ENCODE results near the gene COL11A2. TPM values are rescaled to one million over a fixed set of nuclear protein-coding genes. Genes with fewer than 3 reads are reported as not detected.
"Not testable (repeated sequence)": the region's sequence is repeated elsewhere in the genome, so short reads cannot be mapped to it uniquely, and the experiment has no call there.

COL11A2 gene
- total and polyA plus RNA-seq, 7 experiments from 2014 or later = 0.26 to 3.5 (median 1.7) TPM; not detected in 1

DNA sequence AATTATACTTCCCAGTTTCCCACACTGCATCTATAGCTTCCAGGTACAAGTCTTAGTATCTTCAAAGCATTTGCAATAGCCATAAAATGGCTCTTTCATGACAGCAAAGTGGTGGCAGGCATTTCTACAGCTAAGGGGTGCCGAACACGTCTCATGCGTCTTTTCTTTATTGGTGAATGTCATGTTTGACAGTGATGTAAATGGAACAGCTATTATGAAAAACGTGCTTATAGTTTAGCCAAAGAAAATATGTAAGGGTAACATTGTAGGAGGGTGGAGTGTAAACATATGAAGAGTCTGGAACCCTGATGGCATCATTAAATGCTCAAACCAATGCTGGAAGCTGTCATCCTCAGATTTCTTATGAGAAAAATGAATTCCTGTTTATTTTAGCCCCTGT lies 37.9 kb downstream of the COL11A2 start:
- Mint-ChIP-seq H3K27me3 (peaks cover 0 to 30% (median 11%) of the 10 kb centered on the region in 5 donors), H3K36me3 (peaks cover 3 to 7% (median 6%) of the 10 kb centered on the region in 5 donors), H3K4me3 (no peak overlapping the region), H3K27ac (no peak overlapping the region), H3K4me1 (no peaks in the 10 kb centered on the region), H3K9me3 (peaks cover 4 to 19% (median 10%) of the 10 kb centered on the region in 11 donors)
- Histone ChIP-seq H3K36me3 (ENCODE audit: control insufficient read depth in 2 of 3, insufficient read depth in 3 of 3, low read length in 3 of 3) (no peaks in the 10 kb centered on the region), H3K27me3 (ENCODE audit: control insufficient read depth in 2 of 2, insufficient read depth in 2 of 2, low read length in 2 of 2) (no peaks in the 10 kb centered on the region), H3K9me3 (ENCODE audit: control insufficient read depth in 2 of 3, low read length in 3 of 3) (no peaks in the 10 kb centered on the region), H3K4me3 (ENCODE audit: low read length) (no peak overlapping the region), H3K4me1 (ENCODE audit: control insufficient read depth in 2 of 2, insufficient read depth in 2 of 2, low read length in 2 of 2) (no peaks in the 10 kb centered on the region), H3K27ac (ENCODE audit: low read depth, low read length) (no peak overlapping the region)
- ATAC-seq (no peak), DNase-seq (no peak)
- ChIA-PET POLR2A (interaction anchor here (0.6 to 1.8 kb wide), 3 partner anchors 94 to 945 kb away, joined by 3 to 5 read pairs (median 3); no protein-coding TSS in a partner anchor), CTCF (interaction anchor here (0.8 to 1.2 kb wide), 2 partner anchors 94 to 220 kb away, joined by 3 to 4 read pairs; no protein-coding TSS in a partner anchor)
- intact Hi-C loops (cut with micrococcal nuclease) = no loop called here

DNA sequence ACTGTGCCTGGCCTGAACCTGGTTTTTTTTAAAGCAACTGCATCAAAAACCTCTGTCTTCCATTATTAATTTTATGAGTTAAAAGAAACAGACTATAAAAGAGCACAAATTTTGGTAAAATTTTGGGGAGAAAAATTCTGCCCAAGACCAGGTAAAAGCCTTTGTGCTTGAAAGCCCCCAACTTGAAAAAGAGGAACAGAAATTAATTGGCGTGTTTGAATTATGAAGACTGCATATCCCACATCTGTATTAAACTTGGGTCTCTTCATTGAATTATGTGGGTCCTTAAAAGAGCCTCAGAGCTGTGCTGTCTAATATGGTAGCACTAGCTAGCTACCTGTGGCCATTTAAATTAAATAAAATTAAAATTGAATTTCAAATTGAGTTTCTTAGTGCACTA lies 41.2 kb downstream of the COL11A2 start:
- ChIA-PET POLR2A (interaction anchor here (1.1 kb wide), 1 partner anchor 319 kb away, joined by 3 read pairs; no protein-coding TSS in a partner anchor), CTCF (interaction anchor here (1.2 kb wide), 1 partner anchor 223 kb away, joined by 3 read pairs; no protein-coding TSS in a partner anchor)
- peaks cover 4 to 19% (median 10%) of the 10 kb centered on the region in 11 donors for H3K9me3 Mint-ChIP-seq
- intact Hi-C loops (cut with micrococcal nuclease) = no loop called here
- Histone ChIP-seq H3K4me1 (ENCODE audit: control insufficient read depth in 2 of 2, insufficient read depth in 2 of 2, low read length in 2 of 2) (no peaks in the 10 kb centered on the region), H3K27me3 (ENCODE audit: control insufficient read depth in 2 of 2, insufficient read depth in 2 of 2, low read length in 2 of 2) (no peaks in the 10 kb centered on the region), H3K4me3 (ENCODE audit: low read length) (no peak overlapping the region), H3K9me3 (ENCODE audit: control insufficient read depth in 2 of 3, low read length in 3 of 3) (no peaks in the 10 kb centered on the region), H3K27ac (ENCODE audit: low read depth, low read length) (no peak overlapping the region), H3K36me3 (ENCODE audit: control insufficient read depth in 2 of 3, insufficient read depth in 3 of 3, low read length in 3 of 3) (no peaks in the 10 kb centered on the region)
- no peaks in the 10 kb centered on the region for H3K4me1 Mint-ChIP-seq
- no peak for DNase-seq
- ATAC-seq = no peak
- H3K27ac Mint-ChIP-seq = no peak overlapping the region
- H3K4me3 Mint-ChIP-seq = no peak overlapping the region
- peaks cover 4 to 36% (median 15%) of the 10 kb centered on the region in 5 donors for H3K27me3 Mint-ChIP-seq
- peaks cover 3 to 7% (median 6%) of the 10 kb centered on the region in 5 donors for H3K36me3 Mint-ChIP-seq

DNA sequence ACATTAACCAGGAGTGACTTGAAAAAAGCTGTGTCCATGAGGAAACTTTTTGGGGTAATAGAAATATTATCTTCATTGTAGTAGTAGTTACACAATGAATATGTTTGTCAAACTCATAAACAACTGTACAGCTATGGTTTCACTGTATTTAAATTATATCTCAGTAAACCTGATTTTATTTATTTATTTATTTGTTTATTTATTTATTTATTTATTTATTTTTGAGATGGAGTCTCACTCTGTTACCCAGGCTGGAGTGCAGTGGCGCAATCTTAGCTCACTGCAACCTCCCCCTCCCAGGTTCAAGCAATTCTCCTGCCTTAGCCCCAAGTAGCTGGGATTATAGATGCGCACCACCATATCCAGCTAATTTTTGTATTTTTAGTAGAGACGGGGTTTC lies 41.7 kb downstream of the COL11A2 start:
- intact Hi-C loops (cut with micrococcal nuclease); ATAC-seq; H3K4me3 Mint-ChIP-seq; DNase-seq; H3K4me3 ChIP-seq (ENCODE audit: low read length); H3K36me3 ChIP-seq (ENCODE audit: control insufficient read depth in 2 of 3, insufficient read depth in 3 of 3, low read length in 3 of 3); H3K27ac Mint-ChIP-seq; H3K36me3 Mint-ChIP-seq; H3K27ac ChIP-seq (ENCODE audit: low read depth, low read length); H3K4me1 Mint-ChIP-seq; H3K27me3 ChIP-seq (ENCODE audit: control insufficient read depth in 2 of 2, insufficient read depth in 2 of 2, low read length in 2 of 2); H3K9me3 ChIP-seq (ENCODE audit: control insufficient read depth in 2 of 3, low read length in 3 of 3); H3K4me1 ChIP-seq (ENCODE audit: control insufficient read depth in 2 of 2, insufficient read depth in 2 of 2, low read length in 2 of 2): not testable (repeated sequence)
- peaks cover 4 to 37% (median 18%) of the 10 kb centered on the region in 5 donors for H3K27me3 Mint-ChIP-seq
- H3K9me3 Mint-ChIP-seq = peaks cover 4 to 19% (median 10%) of the 10 kb centered on the region in 11 donors
- CTCF ChIA-PET = interaction anchor here (1.2 to 1.5 kb wide), 2 partner anchors 12 to 223 kb away, joined by 3 read pairs; no protein-coding TSS in a partner anchor
- POLR2A ChIA-PET = interaction anchor here (1.0 to 1.1 kb wide), 2 partner anchors 50 to 318 kb away, joined by 3 read pairs; partner anchors contain the start of genes RXRB and SLC39A7

DNA sequence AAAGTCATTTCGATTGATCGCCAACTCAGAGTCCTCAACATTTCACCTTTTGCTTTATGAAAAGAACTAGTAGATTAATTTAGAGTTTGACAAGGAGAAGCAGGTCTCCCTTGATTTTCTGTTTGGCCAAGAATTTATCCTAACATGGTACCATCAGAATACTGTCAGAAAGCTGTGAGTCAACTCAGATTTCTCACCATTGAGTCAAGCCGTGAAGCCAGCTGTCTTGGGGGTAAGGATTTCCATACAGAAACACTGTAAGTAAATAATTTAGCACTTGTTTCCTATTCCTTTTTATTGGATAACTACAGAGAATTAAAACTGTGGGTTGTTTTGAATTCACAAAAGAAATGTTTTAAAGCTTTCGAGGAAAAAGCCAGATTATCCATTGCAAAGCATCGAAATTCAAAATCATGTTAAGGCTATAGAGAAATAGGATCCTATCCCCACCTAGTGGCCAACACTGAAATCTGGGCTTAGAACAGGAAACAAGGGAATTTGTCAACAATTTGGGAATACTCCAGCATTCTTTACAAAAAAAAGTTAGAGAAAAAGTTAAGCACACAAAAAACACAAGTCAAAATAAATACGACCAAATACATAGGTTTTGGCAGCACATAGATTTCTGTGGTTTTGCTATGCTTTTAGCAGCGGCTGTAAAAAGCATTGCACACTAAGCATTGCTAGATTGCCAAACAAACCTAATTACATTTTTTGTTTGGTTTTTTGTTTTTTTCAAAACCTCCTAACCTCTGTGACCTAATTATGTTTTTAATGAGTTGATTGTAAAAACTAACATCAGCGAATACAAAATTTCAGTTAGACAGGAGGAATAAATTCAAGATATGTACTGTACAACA lies 44.2 kb downstream of the COL11A2 start:
- H3K27me3 Mint-ChIP-seq = peaks cover 7 to 33% (median 20%) of the 10 kb centered on the region in 5 donors
- intact Hi-C loops (cut with micrococcal nuclease) = loop anchor here (1.0 to 5.0 kb wide), 4 partner anchors 29 to 134 kb away; no protein-coding TSS in a partner anchor
- H3K27ac Mint-ChIP-seq = no peak overlapping the region
- H3K4me1 Mint-ChIP-seq = peaks cover 0 to 5% (median 0%) of the 10 kb centered on the region in 7 donors
- peaks cover 4 to 14% (median 10%) of the 10 kb centered on the region in 11 donors for H3K9me3 Mint-ChIP-seq
- H3K4me3 Mint-ChIP-seq = no peak overlapping the region
- Histone ChIP-seq H3K27me3 (ENCODE audit: control insufficient read depth in 2 of 2, insufficient read depth in 2 of 2, low read length in 2 of 2) (peaks cover 0 to 4% of the 10 kb centered on the region in 2 donors), H3K4me1 (ENCODE audit: control insufficient read depth in 2 of 2, insufficient read depth in 2 of 2, low read length in 2 of 2) (no peaks in the 10 kb centered on the region), H3K36me3 (ENCODE audit: control insufficient read depth in 2 of 3, insufficient read depth in 3 of 3, low read length in 3 of 3) (no peaks in the 10 kb centered on the region), H3K27ac (ENCODE audit: low read depth, low read length) (no peak overlapping the region), H3K9me3 (ENCODE audit: control insufficient read depth in 2 of 3, low read length in 3 of 3) (no peaks in the 10 kb centered on the region), H3K4me3 (ENCODE audit: low read length) (no peak overlapping the region)
- POLR2A ChIA-PET = interaction anchor here (0.7 kb wide), 1 partner anchor 129 kb away, joined by 3 read pairs; the partner anchor contains the start of gene B3GALT4
- H3K36me3 Mint-ChIP-seq = peaks cover 3 to 8% (median 7%) of the 10 kb centered on the region in 5 donors
- ATAC-seq (no peak), DNase-seq (peak in 2 of 9 donors; percentile 17 to 19)
- CTCF ChIA-PET = interaction anchor here (0.7 to 1.8 kb wide), 3 partner anchors 10 to 161 kb away, joined by 3 to 4 read pairs (median 4); no protein-coding TSS in a partner anchor

DNA sequence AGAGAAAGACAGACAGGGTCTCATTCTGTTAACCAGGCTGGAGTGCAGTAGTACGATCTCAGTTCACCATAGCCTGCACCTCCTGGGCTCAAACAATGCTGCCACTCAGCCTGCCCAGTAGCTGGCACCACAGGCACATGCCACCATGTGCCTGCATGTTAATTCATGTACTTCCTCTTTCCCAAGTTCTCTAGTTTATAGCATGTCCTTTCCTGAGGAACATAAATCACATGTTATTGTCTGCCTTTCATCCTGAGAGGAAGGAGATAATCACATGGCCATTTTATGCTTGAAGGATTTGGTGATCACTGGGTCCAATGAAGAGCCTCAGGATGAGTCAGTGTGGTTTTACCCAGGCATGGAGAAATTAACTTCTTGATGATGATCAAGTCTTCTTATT lies 47.9 kb downstream of the COL11A2 start:
- DNase-seq (no peak), ATAC-seq (peak; percentile 83)
- no peaks in the 10 kb centered on the region for H3K36me3 ChIP-seq (ENCODE audit: control insufficient read depth in 2 of 3, insufficient read depth in 3 of 3, low read length in 3 of 3)
- no peaks in the 10 kb centered on the region for H3K9me3 ChIP-seq (ENCODE audit: control insufficient read depth in 2 of 3, low read length in 3 of 3)
- ChIA-PET POLR2A (no interaction called here), CTCF (no interaction called here)
- H3K27ac Mint-ChIP-seq = peak overlapping the region in 1 of 9 donors; percentile 50
- H3K4me3 ChIP-seq (ENCODE audit: low read length) = no peak overlapping the region
- peaks cover 27 to 41% (median 33%) of the 10 kb centered on the region in 5 donors for H3K27me3 Mint-ChIP-seq
- H3K9me3 Mint-ChIP-seq = peaks cover 0 to 1% (median 0%) of the 10 kb centered on the region in 11 donors
- H3K4me1 Mint-ChIP-seq = peaks cover 0 to 12% (median 0%) of the 10 kb centered on the region in 7 donors
- no peaks in the 10 kb centered on the region for H3K4me1 ChIP-seq (ENCODE audit: control insufficient read depth in 2 of 2, insufficient read depth in 2 of 2, low read length in 2 of 2)
- H3K27me3 ChIP-seq (ENCODE audit: control insufficient read depth in 2 of 2, insufficient read depth in 2 of 2, low read length in 2 of 2) = peaks cover 0 to 4% of the 10 kb centered on the region in 2 donors
- peaks cover 0 to 2% (median 0%) of the 10 kb centered on the region in 5 donors for H3K36me3 Mint-ChIP-seq
- H3K27ac ChIP-seq (ENCODE audit: low read depth, low read length) = no peak overlapping the region
- H3K4me3 Mint-ChIP-seq = no peak overlapping the region
- intact Hi-C loops (cut with micrococcal nuclease) = no loop called here

DNA sequence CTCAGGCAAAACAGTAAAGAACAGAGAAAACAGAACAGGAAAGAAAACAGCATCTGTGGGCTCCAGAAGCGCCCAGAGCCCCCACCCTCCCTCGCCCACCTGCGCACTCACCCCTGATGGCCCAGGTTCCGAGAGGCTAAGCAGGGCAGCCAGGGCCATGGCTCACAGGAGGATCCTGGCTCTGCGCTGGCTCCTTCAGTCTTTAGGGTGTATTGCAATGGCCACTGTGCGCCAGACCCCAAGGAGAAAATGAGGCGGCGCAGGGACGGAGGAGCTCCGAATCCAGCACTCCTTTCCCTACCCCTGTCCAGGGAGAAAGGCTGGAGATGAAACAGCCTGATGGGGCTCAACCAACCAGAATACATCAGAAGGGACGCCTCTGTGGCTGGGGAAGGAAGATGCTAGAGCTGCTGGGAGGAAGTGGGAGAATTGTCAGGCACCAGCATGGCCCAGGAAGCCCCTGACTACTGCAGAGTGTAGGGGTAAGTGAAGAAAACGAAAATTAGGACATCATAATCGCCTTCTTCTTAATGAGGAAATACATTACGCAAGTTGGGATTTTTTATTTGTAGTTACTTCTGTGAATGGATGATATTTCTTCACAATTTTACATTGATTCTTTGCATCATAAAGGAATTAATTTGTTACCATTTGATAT lies 49.0 kb downstream of the COL11A2 start:
- Mint-ChIP-seq H3K4me1 (peaks cover 0 to 12% (median 0%) of the 10 kb centered on the region in 7 donors), H3K36me3 (peaks cover 0 to 2% (median 0%) of the 10 kb centered on the region in 5 donors), H3K9me3 (peaks cover 0 to 1% (median 0%) of the 10 kb centered on the region in 11 donors), H3K27me3 (peaks cover 26 to 40% (median 29%) of the 10 kb centered on the region in 5 donors), H3K27ac (peak overlapping the region in 1 of 9 donors; percentile 62), H3K4me3 (no peak overlapping the region)
- H3K27me3 ChIP-seq (ENCODE audit: control insufficient read depth in 2 of 2, insufficient read depth in 2 of 2, low read length in 2 of 2) = peaks cover 0 to 4% of the 10 kb centered on the region in 2 donors
- H3K4me1 ChIP-seq (ENCODE audit: control insufficient read depth in 2 of 2, insufficient read depth in 2 of 2, low read length in 2 of 2) = no peaks in the 10 kb centered on the region
- H3K9me3 ChIP-seq (ENCODE audit: control insufficient read depth in 2 of 3, low read length in 3 of 3) = no peaks in the 10 kb centered on the region
- peak; percentile 42 for ATAC-seq
- no peak for DNase-seq
- intact Hi-C loops (cut with micrococcal nuclease) = no loop called here
- CTCF ChIA-PET = no interaction called here
- POLR2A ChIA-PET = no interaction called here
- no peak overlapping the region for H3K27ac ChIP-seq (ENCODE audit: low read depth, low read length)
- no peak overlapping the region for H3K4me3 ChIP-seq (ENCODE audit: low read length)
- H3K36me3 ChIP-seq (ENCODE audit: control insufficient read depth in 2 of 3, insufficient read depth in 3 of 3, low read length in 3 of 3) = no peaks in the 10 kb centered on the region
